ENCODE data around the gene CCDC175. TPM values are rescaled to one million over a fixed set of nuclear protein-coding genes. Genes with fewer than 3 reads are reported as not detected.
A peak's percentile ranks its signal among the peaks of the same experiment; 100 is the strongest.

CCDC175 gene
- total and polyA plus RNA-seq, 2 donors (not counting 3 experiments of a cell fraction or from before 2014, with no cell fraction given): not detected

DNA sequence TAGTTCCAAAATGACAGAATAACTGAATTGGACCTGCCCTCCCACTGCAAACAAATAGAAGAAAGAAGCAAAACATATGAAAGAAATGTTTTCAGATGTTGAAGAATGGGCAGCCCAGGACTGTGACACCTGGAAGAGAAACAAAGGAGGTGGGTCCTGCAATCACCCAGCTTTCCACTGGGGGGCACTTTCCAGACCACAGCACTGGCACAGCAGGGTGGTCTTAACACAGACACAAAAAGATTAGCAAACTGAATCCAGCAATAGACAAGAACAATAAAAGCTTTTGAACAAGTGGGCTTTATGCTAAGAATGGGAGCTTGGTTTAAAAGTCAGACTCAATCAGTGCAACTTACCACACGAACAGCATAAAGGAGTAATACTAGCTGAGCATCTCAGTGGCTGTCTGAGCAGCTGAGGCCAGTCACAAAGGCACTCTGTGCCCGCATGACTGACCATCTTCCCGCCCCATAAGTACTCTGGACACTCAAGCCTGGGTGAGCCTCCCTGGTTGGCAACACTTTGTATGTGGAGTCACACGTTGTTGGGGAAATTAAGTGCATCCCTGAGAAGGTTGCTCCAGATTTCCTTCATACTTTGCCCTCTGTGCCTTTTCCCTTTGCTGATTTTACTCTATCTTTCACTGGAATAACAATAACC lies 64.6 kb downstream of the CCDC175 start:
- FAIRE-seq: no peak
- no peaks in the 10 kb centered on the region for H3K4me1 ChIP-seq (ENCODE audit: control insufficient read depth, extremely low read depth, insufficient read depth, low read length)
- H3K4me3 ChIP-seq (replicated peaks in 1 of 3; ENCODE audit: insufficient read depth in 1 of 3, low read depth in 1 of 3, low read length in 3 of 3): no peak overlapping the region
- no peaks in the 10 kb centered on the region for H3K79me2 ChIP-seq (ENCODE audit: control insufficient read depth, insufficient read depth, low read length)
- H3K36me3 ChIP-seq (ENCODE audit: control insufficient read depth in 2 of 2, extremely low read depth in 1 of 2, insufficient read depth in 2 of 2, low read length in 2 of 2): no peaks in the 10 kb centered on the region
- intact Hi-C loops (cut with micrococcal nuclease): loop anchor here (1.0 kb wide), 1 partner anchor 64 kb away; the partner anchor contains the start of gene CCDC175
- H3K9me3 ChIP-seq (replicated peaks; ENCODE audit: control insufficient read depth, insufficient read depth, low read length): no peaks in the 10 kb centered on the region
- H4K20me1 ChIP-seq (replicated peaks; ENCODE audit: control insufficient read depth, extremely low read depth, insufficient read depth, low read length): no peaks in the 10 kb centered on the region
- BruUV-seq (replicated peaks): no TSS peak
- H3K9ac ChIP-seq (replicated peaks; ENCODE audit: extremely low read depth, insufficient read depth, low read length): no peak overlapping the region
- no peaks in the 10 kb centered on the region for H3K9me1 ChIP-seq (replicated peaks; ENCODE audit: control insufficient read depth, extremely low read depth, insufficient read depth, low read length)
- DNase-seq (ENCODE audit: low read depth, low spot score): peak; percentile 8
- dilution Hi-C loops (cut with MboI; ENCODE audit: extremely low pct_ligation_motif_present, low sequenced_read_pairs): no loop called here
- H2AFZ ChIP-seq (ENCODE audit: low read depth, low read length): no peak overlapping the region
- peaks cover 0 to 7% of the 10 kb centered on the region in 2 experiments for H3K27me3 ChIP-seq (ENCODE audit: control insufficient read depth in 2 of 2, insufficient read depth in 2 of 2, low read length in 2 of 2)
- POLR2A ChIA-PET: no interaction called here
- no peak overlapping the region for H3K27ac ChIP-seq (ENCODE audit: insufficient read depth, low read depth, low read length)
- H3K4me2 ChIP-seq (ENCODE audit: insufficient read depth, low read length): no peak overlapping the region
- TF ChIP-seq GATA2 (IDR thresholded peaks at IDR 0.05; ENCODE audit: insufficient read depth, insufficient read length, low read depth, low read length): no peak
- TF ChIP-seq, protein P1, sequence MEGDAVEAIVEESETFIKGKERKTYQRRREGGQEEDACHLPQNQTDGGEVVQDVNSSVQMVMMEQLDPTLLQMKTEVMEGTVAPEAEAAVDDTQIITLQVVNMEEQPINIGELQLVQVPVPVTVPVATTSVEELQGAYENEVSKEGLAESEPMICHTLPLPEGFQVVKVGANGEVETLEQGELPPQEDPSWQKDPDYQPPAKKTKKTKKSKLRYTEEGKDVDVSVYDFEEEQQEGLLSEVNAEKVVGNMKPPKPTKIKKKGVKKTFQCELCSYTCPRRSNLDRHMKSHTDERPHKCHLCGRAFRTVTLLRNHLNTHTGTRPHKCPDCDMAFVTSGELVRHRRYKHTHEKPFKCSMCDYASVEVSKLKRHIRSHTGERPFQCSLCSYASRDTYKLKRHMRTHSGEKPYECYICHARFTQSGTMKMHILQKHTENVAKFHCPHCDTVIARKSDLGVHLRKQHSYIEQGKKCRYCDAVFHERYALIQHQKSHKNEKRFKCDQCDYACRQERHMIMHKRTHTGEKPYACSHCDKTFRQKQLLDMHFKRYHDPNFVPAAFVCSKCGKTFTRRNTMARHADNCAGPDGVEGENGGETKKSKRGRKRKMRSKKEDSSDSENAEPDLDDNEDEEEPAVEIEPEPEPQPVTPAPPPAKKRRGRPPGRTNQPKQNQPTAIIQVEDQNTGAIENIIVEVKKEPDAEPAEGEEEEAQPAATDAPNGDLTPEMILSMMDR (IDR thresholded peaks at IDR 0.05; ENCODE audit: extremely low read depth in 1 of 2, insufficient read depth in 1 of 2, low read depth in 1 of 2, low read length in 2 of 2): peak; percentile 56 to 63
- CTCF ChIA-PET: interaction anchor here (0.6 to 2.5 kb wide), 15 partner anchors 9 to 672 kb away, joined by 3 to 20 read pairs (median 5); partner anchors contain the start of genes CCDC175, JKAMP and L3HYPDH

DNA sequence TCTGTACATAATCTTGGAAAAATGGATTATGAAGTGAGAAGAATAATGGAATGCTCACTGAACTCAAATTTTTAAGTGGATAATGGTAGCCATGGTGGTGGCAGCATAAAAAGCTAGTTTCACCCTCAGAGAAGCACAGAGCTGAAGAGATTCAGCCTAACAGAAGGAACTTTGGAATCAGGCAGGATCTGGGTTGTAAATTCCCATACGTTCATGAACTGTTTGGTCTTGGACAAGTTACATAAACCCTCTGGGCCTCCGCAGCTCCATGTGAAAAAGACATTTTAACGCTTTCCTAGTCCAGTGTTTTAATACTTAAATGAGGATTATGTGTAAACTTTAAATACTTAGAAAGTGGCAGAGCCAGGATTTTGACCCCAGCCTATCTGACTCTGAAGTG lies 65.6 kb downstream of the CCDC175 start:
- Histone ChIP-seq H3K9me1 (replicated peaks; ENCODE audit: control insufficient read depth, extremely low read depth, insufficient read depth, low read length) (no peaks in the 10 kb centered on the region), H3K9me3 (replicated peaks; ENCODE audit: control insufficient read depth, insufficient read depth, low read length) (no peaks in the 10 kb centered on the region), H3K9ac (replicated peaks; ENCODE audit: extremely low read depth, insufficient read depth, low read length) (no peak overlapping the region), H3K36me3 (ENCODE audit: control insufficient read depth in 2 of 2, extremely low read depth in 1 of 2, insufficient read depth in 2 of 2, low read length in 2 of 2) (no peaks in the 10 kb centered on the region), H3K27ac (ENCODE audit: insufficient read depth, low read depth, low read length) (no peak overlapping the region), H3K27me3 (ENCODE audit: control insufficient read depth in 2 of 2, insufficient read depth in 2 of 2, low read length in 2 of 2) (peaks cover 0 to 7% of the 10 kb centered on the region in 2 experiments), H3K4me2 (ENCODE audit: insufficient read depth, low read length) (no peak overlapping the region), H3K4me1 (ENCODE audit: control insufficient read depth, extremely low read depth, insufficient read depth, low read length) (no peaks in the 10 kb centered on the region), H4K20me1 (replicated peaks; ENCODE audit: control insufficient read depth, extremely low read depth, insufficient read depth, low read length) (no peaks in the 10 kb centered on the region), H3K4me3 (replicated peaks in 1 of 3; ENCODE audit: insufficient read depth in 1 of 3, low read depth in 1 of 3, low read length in 3 of 3) (no peak overlapping the region), H2AFZ (ENCODE audit: low read depth, low read length) (no peak overlapping the region), H3K79me2 (ENCODE audit: control insufficient read depth, insufficient read depth, low read length) (no peaks in the 10 kb centered on the region)
- intact Hi-C loops (cut with micrococcal nuclease): no loop called here
- BruUV-seq (replicated peaks): no TSS peak
- ChIA-PET POLR2A (no interaction called here), CTCF (interaction anchor here (1.3 to 2.9 kb wide), 3 partner anchors 48 to 387 kb away, joined by 4 to 22 read pairs (median 6); partner anchors contain the start of gene CCDC175)
- TF ChIP-seq POLR2AphosphoS5 (IDR thresholded peaks at IDR 0.05; ENCODE audit: insufficient read depth, low read depth, low read length) (no peak), FOS (IDR thresholded peaks at IDR 0.05; ENCODE audit: borderline replicate concordance, insufficient read depth, low read length) (no peak), MYC (IDR thresholded peaks at IDR 0.05; ENCODE audit: low read depth, low read length) (no peak), POLR2A (IDR thresholded peaks at IDR 0.05; ENCODE audit: low read depth, low read length) (no peak), JUN (IDR thresholded peaks at IDR 0.05; ENCODE audit: borderline replicate concordance, insufficient read depth, insufficient read length, low read depth) (no peak), GATA2 (IDR thresholded peaks at IDR 0.05; ENCODE audit: insufficient read depth, insufficient read length, low read depth, low read length) (no peak), EZH2 (IDR thresholded peaks at IDR 0.05; ENCODE audit: borderline replicate concordance, low read depth, low read length, severe bottlenecking) (no peak)
- TF ChIP-seq, protein P1 (IDR thresholded peaks at IDR 0.05; ENCODE audit: extremely low read depth in 1 of 2, insufficient read depth in 1 of 2, low read depth in 1 of 2, low read length in 2 of 2): no peak
- TF ChIP-seq, protein P2, sequence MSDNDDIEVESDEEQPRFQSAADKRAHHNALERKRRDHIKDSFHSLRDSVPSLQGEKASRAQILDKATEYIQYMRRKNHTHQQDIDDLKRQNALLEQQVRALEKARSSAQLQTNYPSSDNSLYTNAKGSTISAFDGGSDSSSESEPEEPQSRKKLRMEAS (IDR thresholded peaks at IDR 0.05; ENCODE audit: insufficient read depth, insufficient read length): no peak
- dilution Hi-C loops (cut with MboI; ENCODE audit: extremely low pct_ligation_motif_present, low sequenced_read_pairs): no loop called here
- DNase-seq (ENCODE audit: low read depth, low spot score) (no peak), FAIRE-seq (no peak)

Data from endothelial cell of umbilical vein (primary cell).